PC-9 (cell line): ENCODE measurements around the gene PEX7. TPM values are rescaled to one million over a fixed set of nuclear protein-coding genes. Genes with fewer than 3 reads are reported as not detected.

Experiments used
- BruUV-seq: library from RNA; stranded (reverse); fragments of 400-500 nt; replicated peaks from 2 replicates; lab custom pipeline; 2021; lab: Mats Ljungman, UMichigan
- CTCF ChIA-PET: fragments of 300-600 bp; sonication (Branson Sonifier 250); formaldehyde crosslinking; loops from one replicate; lab custom pipeline; 2022; ENCODE audit warnings: antibody characterized with exemption; lab: Charles Lee
- POLR2A ChIA-PET: fragments of 300-600 bp; sonication (Branson Sonifier 250); formaldehyde crosslinking; loops from one replicate; lab custom pipeline; 2022; ENCODE audit warnings: antibody characterized with exemption; ENCODE audit not compliant: unreplicated experiment; lab: Charles Lee
- DNase-seq, 2 experiments: peaks; one replicate each; pipeline versions ENCODE4 v3.0.0 to v3.0.0-alpha.2; 2015 to 2022; ENCODE audit warnings: mixed read lengths in 1 of 2
- H2AFZ ChIP-seq: fragments of 200-600 bp; sonication (generic); 2 replicates; pipeline ENCODE4 v1.8.1; 2017; ENCODE audit warnings: antibody characterized with exemption
- H3F3A ChIP-seq: fragments of 200-600 bp; sonication (generic); 2 replicates; pipeline ENCODE4 v1.8.1; 2017; ENCODE audit warnings: antibody characterized with exemption, mild to moderate bottlenecking, low read depth; ENCODE audit not compliant: insufficient read depth
- H3K27ac ChIP-seq: fragments of 200-600 bp; sonication (generic); 2 replicates; pipeline ENCODE4 v1.6.1; 2016; ENCODE audit warnings: mixed run types
- H3K27me3 ChIP-seq: fragments of 200-600 bp; sonication (generic); 2 replicates; pipeline ENCODE4 v1.6.1; 2016; ENCODE audit warnings: low read depth, mixed run types; ENCODE audit not compliant: insufficient read depth
- H3K36me3 ChIP-seq: fragments of 200-600 bp; sonication (generic); 2 replicates; pipeline ENCODE4 v1.6.1; 2016; ENCODE audit warnings: low read depth, mixed run types
- H3K4me1 ChIP-seq: fragments of 200-600 bp; sonication (generic); replicated peaks from 2 replicates; pipeline ENCODE4 v1.6.1; 2016; ENCODE audit warnings: mixed run types; ENCODE audit not compliant: insufficient read depth
- H3K4me2 ChIP-seq: fragments of 200-600 bp; sonication (generic); 2 replicates; pipeline ENCODE4 v1.6.1; 2017; ENCODE audit warnings: mixed run types
- H3K4me3 ChIP-seq: fragments of 200-600 bp; sonication (generic); 2 replicates; pipeline ENCODE4 v1.6.1; 2016; ENCODE audit warnings: mixed run types
- H3K79me2 ChIP-seq: fragments of 200-600 bp; sonication (generic); 2 replicates; pipeline ENCODE4 v1.6.1; 2017; ENCODE audit warnings: low read depth, mixed run types
- H3K9me2 ChIP-seq: fragments of 200-600 bp; sonication (generic); 2 replicates; pipeline ENCODE4 v1.8.1; 2017; ENCODE audit warnings: mild to moderate bottlenecking; ENCODE audit not compliant: insufficient read depth
- H3K9me3 ChIP-seq: fragments of 200-600 bp; sonication (generic); 2 replicates; pipeline ENCODE4 v1.8.1; 2016; ENCODE audit warnings: low read depth; ENCODE audit not compliant: insufficient read depth
- H4K20me1 ChIP-seq: fragments of 200-600 bp; sonication (generic); 2 replicates; pipeline ENCODE4 v1.8.1; 2017; ENCODE audit not compliant: insufficient read depth
- CTCF ChIP-seq: fragments of 200-600 bp; sonication (generic); conservative IDR thresholded peaks from 2 replicates; pipeline ENCODE4 v1.6.1; 2017; ENCODE audit warnings: mixed run types, antibody characterized with exemption, mild to moderate bottlenecking, moderate library complexity
- EZH2 ChIP-seq: fragments of 200-600 bp; sonication (generic); IDR thresholded peaks from 2 replicates; pipeline ENCODE4 v1.8.0; 2017; ENCODE audit warnings: antibody characterized with exemption, low read depth
- intact Hi-C: fragments of 100-400 bp; cut with micrococcal nuclease; formaldehyde crosslinking; loops from one replicate; pipeline ENCODE4 v1.10.0; 2022; ENCODE audit not compliant: unreplicated experiment
- total RNA-seq: library from RNA; stranded (reverse); gene quantifications from 2 replicates; pipeline ENCODE4 v1.2.3, GENCODE V29; 2021

Gene PEX7
- total RNA-seq, 1 experiment from 2014 or later: 5.6 TPM

- intact Hi-C loops: no loop called here
- POLR2A ChIA-PET: no interaction called here
- no peak overlapping the region for H2AFZ ChIP-seq
Measured at GRCh38 chr6:136950436-136951126, 128.2 kb downstream of the PEX7 start.

GRCh38 chr6:136952714-136953260 lies 130.4 kb downstream of the PEX7 start:
- Histone ChIP-seq H3K9me2 (no peaks in the 10 kb centered on the region), H3K4me2 (no peak overlapping the region), H2AFZ (no peak overlapping the region), H4K20me1 (no peaks in the 10 kb centered on the region), H3K27me3 (no peaks in the 10 kb centered on the region), H3K79me2 (no peaks in the 10 kb centered on the region), H3K4me3 (no peak overlapping the region), H3K9me3 (peaks cover 2% of the 10 kb centered on the region; the same call in 1 of the 2 replicates), H3K36me3 (no peaks in the 10 kb centered on the region), H3K4me1 (no peaks in the 10 kb centered on the region), H3F3A (no peaks in the 10 kb centered on the region), H3K27ac (no peak overlapping the region)
- POLR2A ChIA-PET: no interaction called here
- no peak for TF ChIP-seq CTCF
- TF ChIP-seq EZH2: no peak
- intact Hi-C loops: no loop called here
- no TSS peak for BruUV-seq
- no peak for DNase-seq
- CTCF ChIA-PET: no interaction called here

More at GRCh38 chr6:136950436-136951126, 128.2 kb downstream of the PEX7 start:
- no peak for TF ChIP-seq EZH2
- no peak for TF ChIP-seq CTCF
- H3K9me3 ChIP-seq: peaks cover 2% of the 10 kb centered on the region; the same call in 1 of the 2 replicates
- H3K4me1 ChIP-seq: no peaks in the 10 kb centered on the region
- no peaks in the 10 kb centered on the region for H3K9me2 ChIP-seq
- H3K4me2 ChIP-seq: no peak overlapping the region
- no peaks in the 10 kb centered on the region for H3F3A ChIP-seq
- no peak overlapping the region for H3K27ac ChIP-seq
- H3K4me3 ChIP-seq: no peak overlapping the region
- BruUV-seq: no TSS peak
- no peaks in the 10 kb centered on the region for H3K79me2 ChIP-seq
- no peak for DNase-seq
- CTCF ChIA-PET: no interaction called here
- H3K36me3 ChIP-seq: no peaks in the 10 kb centered on the region
- no peaks in the 10 kb centered on the region for H4K20me1 ChIP-seq
- H3K27me3 ChIP-seq: no peaks in the 10 kb centered on the region

- TF ChIP-seq CTCF (no peak), EZH2 (no peak)
- Histone ChIP-seq H3K4me3 (no peak overlapping the region), H3K9me3 (no peaks in the 10 kb centered on the region), H2AFZ (no peak overlapping the region), H3K4me2 (no peak overlapping the region), H3K9me2 (no peaks in the 10 kb centered on the region), H3F3A (no peaks in the 10 kb centered on the region), H3K4me1 (no peaks in the 10 kb centered on the region), H3K79me2 (no peaks in the 10 kb centered on the region), H3K36me3 (no peaks in the 10 kb centered on the region), H3K27ac (no peak overlapping the region), H4K20me1 (no peaks in the 10 kb centered on the region), H3K27me3 (no peaks in the 10 kb centered on the region)
- intact Hi-C loops: no loop called here
- no peak for DNase-seq
- CTCF ChIA-PET: no interaction called here
- POLR2A ChIA-PET: no interaction called here
- no TSS peak for BruUV-seq
Measured at GRCh38 chr6:136955123-136955522, 132.7 kb downstream of the PEX7 start.
